ENCODE results near the gene ATP5F1C.

- no peak for TF ChIP-seq CTCF (IDR thresholded peaks at IDR 0.05)
- no peak for TF ChIP-seq REST (IDR thresholded peaks at IDR 0.05; ENCODE audit: insufficient read depth in 1 of 2, low read depth in 2 of 2, low read length in 1 of 2)
- no peak for TF ChIP-seq POLR2AphosphoS5 (IDR thresholded peaks at IDR 0.05; ENCODE audit: low read depth, low read length)
- no peak for TF ChIP-seq TCF7L2 (IDR thresholded peaks at IDR 0.05; ENCODE audit: low read depth, low read length)
Observed at GRCh38 chr10:7857262-7857661, 69.3 kb downstream of the ATP5F1C start.
